Spleen (tissue), 11 donors: ENCODE measurements around the gene GAS7. TPM values are rescaled to one million over a fixed set of nuclear protein-coding genes. Genes with fewer than 3 reads are reported as not detected.

ENCODE experiments used
- DNase-seq: peaks from one replicate; pipeline ENCODE4 v3.0.0-alpha.2; 2020
- H3K27ac ChIP-seq, 8 donors: fragments of 200-600 bp; sonication (generic) in 7 of 8; 1 replicate in 4 of 8; 2 replicates in 4 of 8; pipeline versions ENCODE4 v1.5.0 to v1.8.0; 2016 to 2021; ENCODE audit warnings: inconsistent platforms in 4 of 8, mild to moderate bottlenecking in 4 of 8, moderate library complexity in 1 of 8
- H3K27me3 ChIP-seq, 7 donors: fragments of 200-600 bp; sonication (generic) in 6 of 7; replicated peaks in 1 of 7; 1 replicate in 4 of 7; 2 replicates in 3 of 7; pipeline versions ENCODE4 v1.5.0 to v1.8.0; 2016 to 2021; ENCODE audit warnings: inconsistent platforms in 3 of 7, mild to moderate bottlenecking in 1 of 7
- H3K36me3 ChIP-seq, 6 donors: fragments of 200-600 bp; sonication (generic) in 5 of 6; 1 replicate in 4 of 6; 2 replicates in 2 of 6; pipeline versions ENCODE4 v1.5.0 to v1.8.0; 2016 to 2021; ENCODE audit warnings: inconsistent platforms in 2 of 6
- H3K4me1 ChIP-seq, 6 donors: fragments of 200-600 bp; sonication (generic) in 5 of 6; 1 replicate in 3 of 6; 2 replicates in 3 of 6; pipeline versions ENCODE4 v1.5.0 to v1.8.0; 2016 to 2021; ENCODE audit warnings: inconsistent platforms in 3 of 6
- H3K4me3 ChIP-seq, 8 donors: fragments of 200-600 bp; sonication (generic) in 7 of 8; 1 replicate in 4 of 8; 2 replicates in 4 of 8; pipeline versions ENCODE4 v1.5.0 to v1.8.0; 2016 to 2021; ENCODE audit warnings: inconsistent platforms in 4 of 8, mild to moderate bottlenecking in 4 of 8, moderate library complexity in 2 of 8
- H3K9me3 ChIP-seq, 8 donors: fragments of 200-600 bp; sonication (generic) in 7 of 8; 1 replicate in 4 of 8; 2 replicates in 4 of 8; pipeline versions ENCODE4 v1.5.0 to v1.8.0; 2016 to 2021; ENCODE audit warnings: inconsistent platforms in 4 of 8
- CTCF ChIP-seq, 11 experiments: fragments of 200-600 bp in 7 of 11; fragments of 450-650 bp in 4 of 11; sonication (generic) in 4 of 11; IDR thresholded peaks in 8 of 11; conservative IDR thresholded peaks in 3 of 11; 1 replicate in 7 of 11; 2 replicates in 4 of 11; pipeline versions ENCODE4 v1.4.0 to v1.8.0; 2016 to 2021; ENCODE audit warnings: antibody characterized with exemption in 11 of 11, inconsistent platforms in 4 of 11, mild to moderate bottlenecking in 1 of 11
- POLR2A ChIP-seq, 3 donors: fragments of 450-650 bp; IDR thresholded peaks; one replicate each; pipeline ENCODE4 v1.5.1; 2017; ENCODE audit warnings: antibody characterized with exemption in 3 of 3, mild to moderate bottlenecking in 1 of 3
- POLR2AphosphoS5 ChIP-seq, 3 donors: sonication (generic); formaldehyde crosslinking; IDR thresholded peaks; one replicate each; pipeline ENCODE4 v1.5.1; 2017; ENCODE audit warnings: antibody characterized with exemption in 3 of 3
- WGBS, 5 donors: extraction: QIAGEN DNeasy Blood & Tissue Kit in 3 of 5; methylation state at CpG; one replicate each; pipeline versions ENCODE4 v1.1.5 to v1.1.7; 2013 to 2018; 5-methylcytosine and 5-hydroxymethylcytosine counted together
- intact Hi-C: fragments of 100-400 bp; cut with DNase I; formaldehyde crosslinking; loops from one replicate; pipeline ENCODE4 v1.15.0; 2023; ENCODE audit warnings: low total_unique reads
- polyA plus RNA-seq, 3 donors: library from polyadenylated mRNA; stranded (reverse); fragments of 200-250 nt; gene quantifications; one replicate each; pipeline ENCODE4 v1.2.1, GENCODE V29; 2013
- total RNA-seq, 7 donors: library from RNA; depleted of rRNA in 3 of 7; stranded (reverse); fragments of >200 nt in 3 of 7; fragmentation: NEBNext Ultra II Directional in 4 of 7; extraction: Animal tissue kit (Norgen Biotek cat#: 25700) in 4 of 7; gene quantifications; one replicate each; pipeline versions ENCODE4 v1.1.0 to v1.2.1, GENCODE V29; 2016 to 2021
- donor health status: healthy with polysubstance abuse.
- donor health status: DM: no; HTN: no; CAD: no; lungs with moderate emphysema.
- donor health status: DM: no; HTN: no; CAD: no.
- donor health status: Bipolar disorder and iron deficiency.
- donor health status: healthy.
- donor health status: DM: no; HTN: no; CAD: no.
- donor health status: DM: yes; HTN: yes; CAD: no.

GAS7 gene
- total and polyA plus RNA-seq, 10 donors, result 4.1 to 127 (median 60.9) TPM

GRCh38 chr17:10149573-10150399 lies 48.6 kb downstream of the GAS7 start:
- DNase-seq, result no peak
- Histone ChIP-seq H3K4me3 (peak overlapping the region in 1 of 8 donors; percentile 50), H3K4me1 (peaks cover 10 to 74% (median 51%) of the 10 kb centered on the region in 6 donors), H3K27ac (peak overlapping the region in 7 of 8 donors; percentile 39 to 80 (median 75)), H3K36me3 (no peaks in the 10 kb centered on the region), H3K9me3 (no peaks in the 10 kb centered on the region), H3K27me3 (no peaks in the 10 kb centered on the region)
- WGBS, 5 donors, result 44 to 52% (median 46%) methylated on average over 8 of the region's 8 CpGs
- intact Hi-C loops, result no loop called here
- TF ChIP-seq POLR2AphosphoS5 (IDR thresholded peaks at IDR 0.05) (peak in 2 of 3 donors; percentile 22 to 77), POLR2A (IDR thresholded peaks at IDR 0.05) (no peak)

- DNase-seq, result no peak
- Histone ChIP-seq H3K4me3 (no peak overlapping the region), H3K4me1 (peaks cover 10 to 88% (median 55%) of the 10 kb centered on the region in 6 donors), H3K27me3 (no peaks in the 10 kb centered on the region), H3K9me3 (no peaks in the 10 kb centered on the region), H3K36me3 (no peaks in the 10 kb centered on the region), H3K27ac (no peak overlapping the region)
- 54 to 72% (median 60%) methylated on average over 8 of the region's 8 CpGs for WGBS, 5 donors
- intact Hi-C loops, result no loop called here
- TF ChIP-seq POLR2A (IDR thresholded peaks at IDR 0.05) (no peak), POLR2AphosphoS5 (IDR thresholded peaks at IDR 0.05) (no peak), CTCF (IDR thresholded peaks at IDR 0.05 in 8 of 11, conservative IDR thresholded peaks at IDR 0.05 in 3 of 11) (no peak)
Observed at GRCh38 chr17:10147761-10148415, 50.5 kb downstream of the GAS7 start.

- H3K27ac ChIP-seq, result no peak overlapping the region
- intact Hi-C loops, result no loop called here
- DNase-seq, result no peak
- H3K9me3 ChIP-seq, result no peaks in the 10 kb centered on the region
- no peaks in the 10 kb centered on the region for H3K36me3 ChIP-seq
- TF ChIP-seq POLR2A (IDR thresholded peaks at IDR 0.05) (no peak), POLR2AphosphoS5 (IDR thresholded peaks at IDR 0.05) (no peak), CTCF (IDR thresholded peaks at IDR 0.05 in 8 of 11, conservative IDR thresholded peaks at IDR 0.05 in 3 of 11) (no peak)
- H3K27me3 ChIP-seq, result no peaks in the 10 kb centered on the region
- 81 to 93% (median 88%) methylated on average over 4 of the region's 4 CpGs for WGBS, 5 donors
- H3K4me1 ChIP-seq, result peaks cover 10 to 81% (median 49%) of the 10 kb centered on the region in 6 donors
- H3K4me3 ChIP-seq, result no peak overlapping the region
Observed at GRCh38 chr17:10147040-10147439, 51.4 kb downstream of the GAS7 start.

GRCh38 chr17:10144982-10145381 lies 53.4 kb downstream of the GAS7 start:
- DNase-seq, result no peak
- WGBS, 5 donors, result 29 to 51% (median 36%) methylated on average over 7 of the region's 7 CpGs
- H3K4me1 ChIP-seq, result peaks cover 6 to 77% (median 40%) of the 10 kb centered on the region in 6 donors
- no peaks in the 10 kb centered on the region for H3K27me3 ChIP-seq
- H3K9me3 ChIP-seq, result no peaks in the 10 kb centered on the region
- no peaks in the 10 kb centered on the region for H3K36me3 ChIP-seq
- TF ChIP-seq POLR2AphosphoS5 (IDR thresholded peaks at IDR 0.05) (no peak), POLR2A (IDR thresholded peaks at IDR 0.05) (no peak), CTCF (IDR thresholded peaks at IDR 0.05 in 8 of 11, conservative IDR thresholded peaks at IDR 0.05 in 3 of 11) (no peak)
- H3K27ac ChIP-seq, result peak overlapping the region in 2 of 8 donors; percentile 29 to 35
- no peak overlapping the region for H3K4me3 ChIP-seq
- intact Hi-C loops, result no loop called here
